Heart left ventricle (tissue), 16 donors: ENCODE measurements around the gene MRPS24. TPM values are rescaled to one million over a fixed set of nuclear protein-coding genes. Genes with fewer than 3 reads are reported as not detected.

Experiments used
- ATAC-seq, 4 donors: fragments of 200-7000 bp; cut with Tn5 transposase; one replicate each; pipeline ENCODE4 v1.9.1; 2020 to 2022; ENCODE audit warnings: moderate library complexity in 4 of 4, mild to moderate bottlenecking in 3 of 4, moderate number of reproducible peaks in 1 of 4
- DNase-seq, 5 donors: peaks; one replicate each; pipeline ENCODE4 v3.0.0-alpha.2; 2020
- H3K27ac ChIP-seq, 12 donors: fragments of 200-600 bp; sonication (generic) in 4 of 12; one replicate each; pipeline versions ENCODE4 v1.5.0 to v1.8.0; 2016 to 2022; ENCODE audit warnings: mild to moderate bottlenecking in 2 of 12
- H3K27me3 ChIP-seq, 9 donors: fragments of 200-600 bp; sonication (generic) in 2 of 9; one replicate each; pipeline versions ENCODE4 v1.5.1 to v1.8.0; 2016 to 2022; ENCODE audit warnings: mild to moderate bottlenecking in 3 of 9
- H3K36me3 ChIP-seq, 9 donors: fragments of 200-600 bp; sonication (generic) in 2 of 9; one replicate each; pipeline versions ENCODE4 v1.5.0 to v1.8.0; 2018 to 2022; ENCODE audit warnings: mild to moderate bottlenecking in 2 of 9
- H3K4me1 ChIP-seq, 12 donors: fragments of 200-600 bp; sonication (generic) in 4 of 12; one replicate each; pipeline versions ENCODE4 v1.5.0 to v1.8.0; 2016 to 2022; ENCODE audit warnings: mild to moderate bottlenecking in 3 of 12
- H3K4me3 ChIP-seq, 12 donors: fragments of 200-600 bp; sonication (generic) in 4 of 12; one replicate each; pipeline versions ENCODE4 v1.5.0 to v1.8.0; 2017 to 2022; ENCODE audit warnings: mild to moderate bottlenecking in 9 of 12, moderate library complexity in 4 of 12
- H3K9me3 ChIP-seq, 12 donors: fragments of 200-600 bp; sonication (generic) in 4 of 12; one replicate each; pipeline versions ENCODE4 v1.5.0 to v1.8.0; 2016 to 2022; ENCODE audit warnings: mild to moderate bottlenecking in 1 of 12
- CTCF ChIP-seq, 12 donors: fragments of 200-600 bp; sonication (generic) in 4 of 12; IDR thresholded peaks; one replicate each; pipeline versions ENCODE4 v1.5.0 to v1.8.0; 2018 to 2022; ENCODE audit warnings: antibody characterized with exemption in 12 of 12, mild to moderate bottlenecking in 5 of 12
- POLR2A ChIP-seq, 2 donors: fragments of 450-650 bp; IDR thresholded peaks; one replicate each; pipeline ENCODE4 v1.6.1; 2017; ENCODE audit warnings: antibody characterized with exemption in 2 of 2, mild to moderate bottlenecking in 2 of 2, moderate library complexity in 2 of 2
- WGBS, 4 donors: extraction: QIAGEN DNeasy Blood & Tissue Kit in 2 of 4; methylation state at CpG; one replicate each; pipeline versions ENCODE4 v1.1.5 to v1.1.7; 2013 to 2018; 5-methylcytosine and 5-hydroxymethylcytosine counted together
- intact Hi-C, 10 donors: fragments of 100-400 bp; cut with DNase I; formaldehyde crosslinking; loops; one replicate each; pipeline versions ENCODE4 v1.11.1 to v1.14.2; 2022
- polyA plus RNA-seq, 2 donors: library from polyadenylated mRNA; stranded (reverse); fragments of 200-250 nt; gene quantifications; one replicate each; pipeline ENCODE4 v1.2.3, GENCODE V29; 2013
- total RNA-seq, 9 donors: library from RNA; depleted of rRNA in 2 of 9; stranded (reverse); fragments of >200 nt in 2 of 9; fragmentation: NEBNext Ultra II Directional in 3 of 9; extraction: Animal tissue kit (Norgen Biotek cat#: 25700) in 3 of 9; gene quantifications; one replicate each; pipeline versions ENCODE4 v1.1.0 to v1.2.4, GENCODE V29; 2016 to 2023
- donor health status: ischemic (EF 13 %, LVEDD 7.1; RV severe dilation, severe dysfunction).
- donor health status: healthy with polysubstance abuse.
- donor health status: DM: no; HTN: yes; CAD: no.
- donor health status: DM: no; HTN: no; CAD: no.
- donor health status: ischemic (EF 25% LVEDD 6.9; RV normal size, moderate dysfunction).
- donor health status: ischemic (EF 25% LVEDD 5.7; RV mildly dilated, moderate dysfunction).
- donor health status: healthy.
- donor health status: DM: yes; HTN: yes; CAD: no.
- donor health status: ischemic (EF 35%, LVEDD 5.7; RV mildly dilated, moderate dysfunction).
- donor health status: nonischemic (EF 11% LVEDD 7.7; RV severe dilation, severe dysfunction).
- donor health status: DM: yes; HTN: yes; CAD: no.
- donor health status: PGD.
- donor health status: ischemic (EF 29% LVEDD 5.4; RV normal size, mild dysfunction).
- donor health status: nonischemic (EF 23%, LVEDD 6.1; RV moderate dilation, normal function).

MRPS24 gene
- total and polyA plus RNA-seq, 11 donors: 118 to 284 (median 159) TPM

GRCh38 chr7:43864126-43864525, 5.2 kb downstream of the MRPS24 start:
- Histone ChIP-seq H3K4me1 (peaks cover 0 to 12% (median 9%) of the 10 kb centered on the region in 12 donors), H3K4me3 (no peak overlapping the region), H3K36me3 (peaks cover 0 to 28% (median 23%) of the 10 kb centered on the region in 9 donors), H3K27me3 (no peaks in the 10 kb centered on the region), H3K9me3 (no peaks in the 10 kb centered on the region), H3K27ac (no peak overlapping the region)
- WGBS, 4 donors: 91 to 95% (median 92%) methylated on average over 8 of the region's 8 CpGs
- ATAC-seq (no peak), DNase-seq (no peak)
- TF ChIP-seq POLR2A (IDR thresholded peaks at IDR 0.05): no peak
- TF ChIP-seq CTCF (IDR thresholded peaks at IDR 0.05): no peak
- intact Hi-C loops: no loop called here

GRCh38 chr7:43856996-43857395, 12.3 kb downstream of the MRPS24 start:
- Histone ChIP-seq H3K4me1 (no peaks in the 10 kb centered on the region), H3K27me3 (no peaks in the 10 kb centered on the region), H3K27ac (no peak overlapping the region), H3K4me3 (no peak overlapping the region), H3K36me3 (no peaks in the 10 kb centered on the region), H3K9me3 (no peaks in the 10 kb centered on the region)
- TF ChIP-seq POLR2A (IDR thresholded peaks at IDR 0.05) (no peak), CTCF (IDR thresholded peaks at IDR 0.05) (no peak)
- DNase-seq (no peak), ATAC-seq (no peak)
- 59 to 76% (median 69%) methylated on average over 1 of the region's 1 CpG for WGBS, 4 donors
- intact Hi-C loops: no loop called here

- ATAC-seq (no peak), DNase-seq (no peak)
- Histone ChIP-seq H3K4me1 (no peaks in the 10 kb centered on the region), H3K4me3 (no peak overlapping the region), H3K27me3 (no peaks in the 10 kb centered on the region), H3K9me3 (no peaks in the 10 kb centered on the region), H3K36me3 (no peaks in the 10 kb centered on the region), H3K27ac (no peak overlapping the region)
- intact Hi-C loops: no loop called here
- TF ChIP-seq CTCF (IDR thresholded peaks at IDR 0.05) (no peak), POLR2A (IDR thresholded peaks at IDR 0.05) (no peak)
- 90 to 93% (median 92%) methylated on average over 4 of the region's 4 CpGs for WGBS, 4 donors
These were observed 13.0 kb downstream of the MRPS24 start for GRCh38 chr7:43856316-43856715.

- Histone ChIP-seq H3K9me3 (no peaks in the 10 kb centered on the region), H3K27ac (no peak overlapping the region), H3K27me3 (no peaks in the 10 kb centered on the region), H3K4me3 (no peak overlapping the region), H3K4me1 (no peaks in the 10 kb centered on the region), H3K36me3 (no peaks in the 10 kb centered on the region)
- DNase-seq: no peak
- TF ChIP-seq CTCF (IDR thresholded peaks at IDR 0.05) (no peak), POLR2A (IDR thresholded peaks at IDR 0.05) (no peak)
- intact Hi-C loops: no loop called here
- ATAC-seq: no peak
These were observed 14.1 kb downstream of the MRPS24 start for GRCh38 chr7:43855176-43855575.
